PC-3 (cell line): Measurements from ENCODE around the gene DIS3L. TPM values are rescaled to one million over a fixed set of nuclear protein-coding genes. Genes with fewer than 3 reads are reported as not detected.

Experiments used
- ATAC-seq: fragments of 200-7000 bp; cut with Tn5 transposase; 2 replicates; pipeline ENCODE4 v1.9.1; 2020; ENCODE audit warnings: mild to moderate bottlenecking, moderate library complexity
- BruUV-seq: library from RNA; stranded (reverse); fragments of 400-500 nt; replicated peaks from 2 replicates; lab custom pipeline; 2021; lab: Mats Ljungman, UMichigan
- CTCF ChIA-PET: fragments of 300-600 bp; sonication (Branson Sonifier 250); formaldehyde crosslinking; loops from one replicate; lab custom pipeline; 2022; ENCODE audit warnings: antibody characterized with exemption; lab: Charles Lee
- POLR2A ChIA-PET: fragments of 300-600 bp; sonication (Branson Sonifier 250); formaldehyde crosslinking; loops from one replicate; lab custom pipeline; 2022; ENCODE audit warnings: antibody characterized with exemption; ENCODE audit not compliant: unreplicated experiment; lab: Charles Lee
- DNase-seq: peaks from one replicate; pipeline ENCODE4 v3.0.0-alpha.2; 2015
- H2AFZ ChIP-seq: fragments of 300-600 bp; sonication (generic); 2 replicates; pipeline ENCODE4 v1.6.0; 2016; ENCODE audit warnings: antibody characterized with exemption, low read length
- H3F3A ChIP-seq: fragments of 300-600 bp; sonication (generic); one replicate; pipeline ENCODE4 v1.6.0; 2017; ENCODE audit warnings: antibody characterized with exemption, low read length, control low read depth, mild to moderate bottlenecking; ENCODE audit not compliant: unreplicated experiment
- H3K27ac ChIP-seq: fragments of 300-600 bp; sonication (generic); 2 replicates; pipeline ENCODE4 v1.5.1; 2016; ENCODE audit warnings: mild to moderate bottlenecking, low read length
- H3K27me3 ChIP-seq: fragments of 300-600 bp; sonication (generic); 2 replicates; pipeline ENCODE4 v1.6.1; 2016; ENCODE audit warnings: low read length, mixed read lengths
- H3K36me3 ChIP-seq: fragments of 300-600 bp; sonication (generic); 2 replicates; pipeline ENCODE4 v1.6.1; 2016; ENCODE audit warnings: low read depth, mixed run types, low read length, mixed read lengths
- H3K4me1 ChIP-seq: fragments of 300-600 bp; sonication (generic); 2 replicates; pipeline ENCODE4 v1.5.1; 2016; ENCODE audit warnings: low read length; ENCODE audit not compliant: insufficient read depth
- H3K4me2 ChIP-seq: fragments of 300-600 bp; sonication (generic); 2 replicates; pipeline ENCODE4 v1.6.0; 2016; ENCODE audit warnings: low read length
- H3K4me3 ChIP-seq: fragments of 300-600 bp; sonication (generic); 2 replicates; pipeline ENCODE4 v1.5.1; 2016; ENCODE audit warnings: mild to moderate bottlenecking, low read length, mixed read lengths
- H3K79me2 ChIP-seq: fragments of 300-600 bp; sonication (generic); 2 replicates; pipeline ENCODE4 v1.6.1; 2017; ENCODE audit warnings: low read length, mixed read lengths
- H3K9ac ChIP-seq: fragments of 300-600 bp; sonication (generic); 2 replicates; pipeline ENCODE4 v1.6.0; 2016; ENCODE audit warnings: mild to moderate bottlenecking, low read length
- H3K9me2 ChIP-seq: fragments of 300-600 bp; sonication (generic); replicated peaks from 2 replicates; pipeline ENCODE4 v1.6.1; 2016; ENCODE audit warnings: mixed run types, low read length, mixed read lengths
- H3K9me3 ChIP-seq: fragments of 300-600 bp; sonication (generic); 2 replicates; pipeline ENCODE4 v1.6.1; 2016; ENCODE audit warnings: low read length, mixed read lengths
- H4K20me1 ChIP-seq: fragments of 300-600 bp; sonication (generic); 2 replicates; pipeline ENCODE4 v1.6.1; 2016; ENCODE audit warnings: low read length, mixed read lengths
- EZH2 ChIP-seq: fragments of 300-600 bp; sonication (generic); IDR thresholded peaks from one replicate; pipeline ENCODE4 v1.6.1; 2017; ENCODE audit warnings: antibody characterized with exemption, mild to moderate bottlenecking, low read length; ENCODE audit not compliant: unreplicated experiment
- EZH2phosphoT487 ChIP-seq: fragments of 300-600 bp; sonication (generic); IDR thresholded peaks from 2 replicates; pipeline ENCODE4 v1.6.1; 2018; ENCODE audit warnings: mild to moderate bottlenecking, antibody characterized with exemption, low read length, borderline replicate concordance
- intact Hi-C: fragments of 100-400 bp; cut with micrococcal nuclease; formaldehyde crosslinking; loops from 2 replicates; pipeline ENCODE4 v1.9.0; 2023
- total RNA-seq: library from RNA; depleted of rRNA; stranded (reverse); fragments of >200 nt; gene quantifications from 2 replicates; pipeline ENCODE4 v1.2.3, GENCODE V29; 2014
- TF ChIP-seq, protein P1 (sequence below): fragments of 300-600 bp; sonication (generic); conservative IDR thresholded peaks from 2 replicates; pipeline ENCODE4 v1.5.1; 2017; ENCODE audit warnings: antibody characterized with exemption, low read depth, mild to moderate bottlenecking, low read length

The DIS3L gene
- total RNA-seq, 1 experiment from 2014 or later = 18.7 TPM

DNA sequence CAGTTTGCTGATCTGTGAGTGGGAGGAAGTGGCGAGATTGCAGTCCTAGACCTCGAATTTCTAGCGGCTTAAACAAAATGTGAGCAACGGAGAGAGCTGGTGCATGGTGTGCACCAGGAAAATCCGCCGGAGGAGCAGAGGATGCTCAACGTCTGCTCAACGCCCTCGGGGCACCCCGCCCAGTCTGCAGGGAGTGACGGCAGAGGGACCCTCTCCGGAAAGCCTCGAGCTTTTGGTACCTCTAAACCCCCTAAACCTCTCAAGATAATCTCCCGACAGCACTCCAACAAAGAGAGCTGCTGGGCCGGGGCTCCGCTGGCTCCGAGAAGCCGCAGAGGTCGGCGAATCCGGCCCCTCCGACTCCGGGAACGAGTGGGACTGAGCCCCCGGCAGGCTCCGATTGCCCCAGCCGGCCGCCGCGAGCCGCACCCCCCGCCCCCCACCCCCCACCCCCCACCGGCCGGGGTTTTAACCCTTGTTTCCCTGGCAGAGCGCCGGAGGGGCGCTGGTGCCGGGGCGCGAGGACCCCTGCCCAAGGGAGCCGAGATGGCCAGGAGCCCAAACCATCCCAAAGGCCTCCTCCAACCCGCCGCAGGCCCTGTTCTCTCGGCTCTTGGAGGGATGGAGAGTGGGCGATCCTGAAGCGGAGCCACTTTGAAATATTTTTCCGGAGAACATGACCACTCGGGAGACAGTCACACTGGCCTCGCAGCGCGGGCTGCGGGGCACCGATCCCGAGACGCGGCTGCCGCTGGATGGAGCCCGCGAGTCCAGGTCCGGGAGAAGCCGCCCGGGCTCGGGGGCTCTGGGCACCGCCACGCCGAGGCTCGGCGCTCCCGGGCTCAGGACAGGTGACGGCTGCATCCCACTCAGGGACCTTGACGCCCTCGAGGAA, 41.3 kb upstream of the DIS3L start:
- peak overlapping the region; percentile 99 for H3K4me2 ChIP-seq
- ATAC-seq (peak; percentile 75), DNase-seq (peak; percentile 53)
- TF ChIP-seq EZH2phosphoT487 (no peak), EZH2 (no peak)
- TF ChIP-seq, protein P1, sequence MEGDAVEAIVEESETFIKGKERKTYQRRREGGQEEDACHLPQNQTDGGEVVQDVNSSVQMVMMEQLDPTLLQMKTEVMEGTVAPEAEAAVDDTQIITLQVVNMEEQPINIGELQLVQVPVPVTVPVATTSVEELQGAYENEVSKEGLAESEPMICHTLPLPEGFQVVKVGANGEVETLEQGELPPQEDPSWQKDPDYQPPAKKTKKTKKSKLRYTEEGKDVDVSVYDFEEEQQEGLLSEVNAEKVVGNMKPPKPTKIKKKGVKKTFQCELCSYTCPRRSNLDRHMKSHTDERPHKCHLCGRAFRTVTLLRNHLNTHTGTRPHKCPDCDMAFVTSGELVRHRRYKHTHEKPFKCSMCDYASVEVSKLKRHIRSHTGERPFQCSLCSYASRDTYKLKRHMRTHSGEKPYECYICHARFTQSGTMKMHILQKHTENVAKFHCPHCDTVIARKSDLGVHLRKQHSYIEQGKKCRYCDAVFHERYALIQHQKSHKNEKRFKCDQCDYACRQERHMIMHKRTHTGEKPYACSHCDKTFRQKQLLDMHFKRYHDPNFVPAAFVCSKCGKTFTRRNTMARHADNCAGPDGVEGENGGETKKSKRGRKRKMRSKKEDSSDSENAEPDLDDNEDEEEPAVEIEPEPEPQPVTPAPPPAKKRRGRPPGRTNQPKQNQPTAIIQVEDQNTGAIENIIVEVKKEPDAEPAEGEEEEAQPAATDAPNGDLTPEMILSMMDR = peak; percentile 66
- no peaks in the 10 kb centered on the region for H3K79me2 ChIP-seq
- H3F3A ChIP-seq = no peaks in the 10 kb centered on the region
- peak overlapping the region; percentile 73 for H3K4me3 ChIP-seq
- H2AFZ ChIP-seq = peak overlapping the region; percentile 95
- ChIA-PET CTCF (no interaction called here), POLR2A (no interaction called here)
- no peak overlapping the region for H3K9ac ChIP-seq
- no peaks in the 10 kb centered on the region for H3K9me2 ChIP-seq
- H3K4me1 ChIP-seq = no peaks in the 10 kb centered on the region
- no peak overlapping the region for H3K27ac ChIP-seq
- no peaks in the 10 kb centered on the region for H4K20me1 ChIP-seq
- H3K27me3 ChIP-seq = peaks cover 20% of the 10 kb centered on the region; the same call in 1 of the 2 replicates
- no peaks in the 10 kb centered on the region for H3K36me3 ChIP-seq
- BruUV-seq = no TSS peak
- no peaks in the 10 kb centered on the region for H3K9me3 ChIP-seq
- intact Hi-C loops = loop anchor here (1.0 kb wide), 1 partner anchor 36 kb away; no protein-coding TSS in a partner anchor

GRCh38 chr15:66252685-66253417, 40.5 kb upstream of the DIS3L start:
- Histone ChIP-seq H3K27ac (no peak overlapping the region), H3K9ac (no peak overlapping the region), H3K4me3 (peak overlapping the region; percentile 73), H3K9me2 (no peaks in the 10 kb centered on the region), H2AFZ (peak overlapping the region; percentile 95), H3K79me2 (no peaks in the 10 kb centered on the region), H3K27me3 (peaks cover 17% of the 10 kb centered on the region; the same call in 1 of the 2 replicates), H3K9me3 (no peaks in the 10 kb centered on the region), H3K36me3 (no peaks in the 10 kb centered on the region), H4K20me1 (no peaks in the 10 kb centered on the region), H3K4me1 (no peaks in the 10 kb centered on the region), H3K4me2 (peak overlapping the region; percentile 99), H3F3A (no peaks in the 10 kb centered on the region)
- BruUV-seq = no TSS peak
- intact Hi-C loops = loop anchor here (1.0 kb wide), 1 partner anchor 35 kb away; no protein-coding TSS in a partner anchor
- POLR2A ChIA-PET = no interaction called here
- CTCF ChIA-PET = no interaction called here
- no peak for DNase-seq
- TF ChIP-seq EZH2 = no peak
- TF ChIP-seq EZH2phosphoT487 = 0 out of 2 replicates have a peak, but pooled peaks have one; percentile 9
- peak; percentile 53 for ATAC-seq

DNA sequence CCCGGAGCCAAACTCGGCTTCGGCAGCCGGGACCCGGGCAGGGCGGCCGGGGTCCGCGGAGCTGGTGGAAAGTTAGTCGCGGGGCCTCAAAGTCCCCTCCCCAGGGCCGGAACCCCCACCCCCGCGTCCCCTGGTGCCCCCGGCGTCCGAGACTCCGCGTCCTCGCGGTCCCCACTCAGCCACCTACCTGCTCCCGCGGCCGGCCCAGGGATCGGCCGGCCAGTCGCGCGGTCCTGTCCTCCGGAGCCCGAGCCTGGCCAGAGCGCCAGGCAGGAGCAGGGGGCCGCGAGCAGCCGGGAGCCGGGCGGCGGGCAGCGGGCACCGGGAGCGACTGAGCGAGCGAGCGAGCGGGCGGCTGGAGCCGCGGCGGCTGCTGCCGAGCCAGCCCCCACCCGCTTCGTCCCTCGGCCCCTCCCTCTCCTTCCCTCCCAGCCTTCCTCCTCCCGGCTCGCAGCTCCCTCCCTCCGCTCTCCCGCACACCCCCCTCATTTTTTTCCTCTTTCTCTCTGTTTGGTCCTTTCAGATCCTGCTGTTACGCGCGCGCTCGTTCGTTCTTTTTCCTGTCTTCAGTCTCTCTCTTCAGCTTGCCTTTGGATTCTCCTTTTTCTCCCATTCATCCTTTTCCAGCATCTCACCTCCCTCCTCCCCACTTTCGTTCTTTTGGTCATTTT, 39.8 kb upstream of the DIS3L start, which contains the start of gene MEGF11:
Gene MEGF11 (minus strand): TSS at position 333 of the 671 bp plus-strand sequence. CDS start 125,347 bp downstream, outside the sequence.
- H3F3A ChIP-seq = no peaks in the 10 kb centered on the region
- H3K27ac ChIP-seq = no peak within 1 kb of the TSS
- peak within 1 kb of the TSS; percentile 73 for H3K4me3 ChIP-seq
- no peak within 1 kb of the TSS for H3K9ac ChIP-seq
- H3K9me3 ChIP-seq = no peaks in the 10 kb centered on the region
- H4K20me1 ChIP-seq = no peaks in the 10 kb centered on the region
- peak; percentile 11 for DNase-seq
- peak within 1 kb of the TSS; percentile 99 for H3K4me2 ChIP-seq
- H3K4me1 ChIP-seq = no peaks in the 10 kb centered on the region
- TF ChIP-seq, protein P1 = no peak
- no peak for TF ChIP-seq EZH2
- no peak for TF ChIP-seq EZH2phosphoT487
- BruUV-seq = no TSS peak
- intact Hi-C loops = no loop called here
- H2AFZ ChIP-seq = peak within 1 kb of the TSS; percentile 95
- H3K27me3 ChIP-seq = peaks cover 17% of the 10 kb centered on the region; the same call in 1 of the 2 replicates
- H3K36me3 ChIP-seq = no peaks in the 10 kb centered on the region
- no peaks in the 10 kb centered on the region for H3K9me2 ChIP-seq
- peak; percentile 67 for ATAC-seq
- POLR2A ChIA-PET = no interaction called here
- CTCF ChIA-PET = no interaction called here
- no peaks in the 10 kb centered on the region for H3K79me2 ChIP-seq
